ENCODE measurements around the gene TTC17.

TTC17 gene

GRCh38 chr11:43518408-43519160, 159.9 kb downstream of the TTC17 start:
- DNase-seq (ENCODE audit: low read depth in 2 of 3, low spot score in 2 of 3): no peak

DNA sequence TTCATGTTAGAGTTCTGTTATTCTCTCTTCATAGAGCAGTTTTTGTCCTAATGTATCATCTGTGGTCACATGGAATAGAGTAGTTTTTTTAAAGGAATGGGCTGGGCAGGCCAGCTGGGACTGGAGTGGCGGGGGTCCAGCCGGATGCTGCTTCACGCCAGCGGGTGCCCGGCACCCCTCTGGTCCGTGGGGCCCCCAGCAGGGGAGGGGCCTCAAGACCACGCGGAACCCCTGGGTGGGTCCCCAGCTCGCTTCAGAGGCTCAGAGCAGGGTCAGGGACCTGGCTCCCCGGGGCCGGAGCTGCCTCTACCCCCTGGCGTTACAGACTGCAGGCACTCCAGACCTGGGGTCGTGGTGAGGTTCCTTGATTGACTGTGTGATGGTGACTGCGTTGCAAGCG, 162.8 kb downstream of the TTC17 start:
- DNase-seq (ENCODE audit: low read depth in 2 of 3, low spot score in 2 of 3): no peak

GRCh38 chr11:43523632-43524031, 164.9 kb downstream of the TTC17 start:
- DNase-seq (ENCODE audit: low read depth in 2 of 3, low spot score in 2 of 3): no peak

- no peak for DNase-seq (ENCODE audit: low read depth in 2 of 3, low spot score in 2 of 3)
Measured at GRCh38 chr11:43532041-43532440, 173.3 kb downstream of the TTC17 start.

DNA sequence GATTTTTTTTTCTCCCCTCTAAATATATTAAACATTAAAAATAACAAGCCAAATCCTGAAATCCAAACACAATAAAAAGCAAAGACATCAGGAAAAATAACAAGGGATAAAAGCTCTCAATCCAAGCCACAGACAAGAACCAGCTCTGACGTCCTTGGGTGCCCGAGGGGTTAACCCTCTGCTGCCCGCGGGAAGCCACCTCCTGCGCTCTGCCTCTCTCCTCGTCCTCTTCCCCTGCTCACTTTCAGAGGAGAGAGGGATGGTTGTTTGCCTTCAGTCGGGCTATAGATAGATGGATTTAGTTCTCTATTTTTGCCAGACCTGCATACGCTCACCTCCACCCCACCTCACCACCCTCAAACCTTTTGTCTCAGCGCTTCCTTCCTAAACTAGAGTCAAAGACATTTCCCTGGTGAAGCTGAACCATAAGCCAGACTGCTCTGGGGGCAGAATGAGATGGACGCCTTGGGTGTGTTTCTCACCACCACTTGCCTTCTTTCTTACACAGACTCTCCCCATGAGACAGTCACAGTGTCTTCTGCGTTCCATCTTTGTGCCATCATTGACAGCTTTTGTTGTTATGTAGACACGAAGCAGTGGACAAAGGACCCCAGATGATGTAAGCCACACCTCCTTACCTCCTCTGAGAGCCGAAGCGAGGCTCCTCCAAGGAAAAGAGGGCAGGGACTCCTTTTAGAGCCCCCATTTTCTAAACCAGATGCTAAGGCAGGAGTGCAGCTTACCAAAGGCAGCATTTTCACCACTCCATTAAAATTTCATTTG, 179.3 kb downstream of the TTC17 start:
- no peak for DNase-seq (ENCODE audit: low read depth in 2 of 3, low spot score in 2 of 3)

DNA sequence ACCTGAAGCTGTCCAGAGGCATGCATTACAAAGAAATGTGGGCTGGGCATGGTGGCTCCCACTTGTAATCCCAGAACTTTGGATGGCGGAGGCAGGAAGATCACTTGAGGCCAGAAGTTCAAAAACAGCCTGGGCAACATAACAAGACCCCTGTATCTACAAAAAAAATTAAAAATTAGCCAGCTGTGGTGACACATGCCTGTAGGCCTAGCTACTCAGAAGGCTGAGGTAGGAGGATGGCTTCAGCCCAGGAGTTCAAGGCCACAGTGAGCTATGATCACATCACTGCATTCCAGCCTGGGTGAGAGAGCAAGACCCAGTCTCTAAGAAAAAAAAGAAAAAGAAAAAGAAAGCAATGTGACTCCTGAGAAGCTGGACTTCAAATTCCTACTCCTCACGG, 183.3 kb downstream of the TTC17 start:
- no peak for DNase-seq (ENCODE audit: low read depth in 2 of 3, low spot score in 2 of 3)

DNA sequence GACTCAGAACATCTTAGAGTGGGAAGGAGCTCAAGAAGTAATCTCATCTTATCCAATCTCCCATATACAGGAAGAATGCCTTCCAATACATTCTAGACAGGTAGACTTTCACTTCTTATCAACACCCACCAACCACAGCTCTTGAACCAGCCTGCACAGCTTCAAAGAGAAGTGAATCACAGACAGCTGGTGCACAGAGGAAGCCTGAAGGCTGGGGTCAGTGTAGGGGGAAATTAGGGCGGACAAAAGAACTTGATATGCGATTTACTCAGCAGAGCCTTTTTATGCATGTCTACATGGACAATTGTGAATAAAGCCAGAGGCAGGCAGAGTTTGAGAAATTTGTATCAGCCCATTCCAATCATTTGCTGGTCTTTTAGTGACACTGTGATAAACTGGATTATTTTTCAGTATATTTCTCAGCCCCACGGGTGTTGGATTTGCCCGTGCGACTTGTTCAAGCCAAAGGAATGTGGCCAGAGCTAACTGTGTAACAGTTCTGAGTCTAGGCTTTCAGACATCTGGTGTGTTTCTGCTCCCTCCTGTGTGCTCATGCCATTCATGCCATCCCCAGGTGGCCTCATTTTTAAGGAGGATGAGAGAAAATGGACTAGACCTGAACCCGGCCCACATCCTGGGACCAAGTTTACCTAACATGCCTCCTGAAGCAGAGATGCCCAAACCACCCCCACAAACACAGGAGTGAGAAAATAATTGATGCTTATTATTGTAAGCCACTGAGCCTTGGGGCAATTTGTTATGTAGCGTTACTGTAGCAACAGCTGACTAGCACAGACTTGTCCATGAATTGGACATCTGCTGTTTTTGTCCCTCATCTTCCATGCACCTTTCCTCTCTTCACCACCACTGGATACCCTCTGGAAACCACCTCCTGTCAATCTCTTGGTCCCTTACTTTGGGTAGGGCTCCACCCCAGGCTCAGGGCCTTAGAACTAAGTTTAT, 184.3 kb downstream of the TTC17 start:
- DNase-seq (ENCODE audit: low read depth in 2 of 3, low spot score in 2 of 3): no peak

Measured in activated CD8-positive, alpha-beta memory T cell treated with anti-CD3 and anti-CD28 coated beads for 48 hours (primary cell).